WI38 (cell line): Measurements from ENCODE around the gene PAQR8.

ENCODE experiments used
- H3K4me3 ChIP-seq: 2 replicates; pipeline ENCODE4 v1.5.1; 2011; ENCODE audit warnings: low read depth, mild to moderate bottlenecking, control low read depth, low read length
- CTCF ChIP-seq: IDR thresholded peaks from 2 replicates; pipeline ENCODE4 v1.5.1; 2012; ENCODE audit warnings: low read depth, mild to moderate bottlenecking, control low read depth, low read length

PAQR8 gene

GRCh38 chr6:52368002-52368401 is 6.1 kb downstream of the PAQR8 start:
- no peak for TF ChIP-seq CTCF

GRCh38 chr6:52369234-52369633 is 7.3 kb downstream of the PAQR8 start:
- TF ChIP-seq CTCF, result no peak

More at GRCh38 chr6:52368002-52368401, 6.1 kb downstream of the PAQR8 start:
- no peak overlapping the region for H3K4me3 ChIP-seq

GRCh38 chr6:52371656-52372191 is 9.8 kb downstream of the PAQR8 start:
- no peak for TF ChIP-seq CTCF
- no peak overlapping the region for H3K4me3 ChIP-seq

More at GRCh38 chr6:52369234-52369633, 7.3 kb downstream of the PAQR8 start:
- H3K4me3 ChIP-seq, result no peak overlapping the region

GRCh38 chr6:52373151-52373690 is 11.3 kb downstream of the PAQR8 start:
- no peak overlapping the region for H3K4me3 ChIP-seq
- no peak for TF ChIP-seq CTCF

DNA sequence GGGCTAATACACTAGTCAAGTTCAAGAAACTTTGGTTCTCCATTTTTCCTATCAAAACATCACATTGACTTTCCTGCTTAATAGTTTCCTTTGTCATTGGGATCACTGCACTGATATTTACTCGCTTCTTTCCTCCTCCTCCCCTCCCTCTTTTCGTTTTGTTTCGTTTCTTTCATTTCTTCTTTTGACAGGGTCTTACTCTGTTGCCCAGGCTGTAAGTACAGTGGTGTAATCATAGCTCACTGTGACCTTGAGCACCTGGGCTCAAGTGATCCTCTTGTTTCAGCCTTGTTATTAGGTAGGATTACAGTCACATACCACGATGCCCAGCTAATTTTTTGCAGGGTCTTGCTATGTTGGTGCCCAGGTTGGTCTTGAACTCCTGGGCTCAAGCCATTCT is 12.3 kb downstream of the PAQR8 start:
- TF ChIP-seq CTCF, result no peak
- no peak overlapping the region for H3K4me3 ChIP-seq

GRCh38 chr6:52375780-52376556 is 14.0 kb downstream of the PAQR8 start:
- H3K4me3 ChIP-seq, result no peak overlapping the region
- TF ChIP-seq CTCF, result no peak

DNA sequence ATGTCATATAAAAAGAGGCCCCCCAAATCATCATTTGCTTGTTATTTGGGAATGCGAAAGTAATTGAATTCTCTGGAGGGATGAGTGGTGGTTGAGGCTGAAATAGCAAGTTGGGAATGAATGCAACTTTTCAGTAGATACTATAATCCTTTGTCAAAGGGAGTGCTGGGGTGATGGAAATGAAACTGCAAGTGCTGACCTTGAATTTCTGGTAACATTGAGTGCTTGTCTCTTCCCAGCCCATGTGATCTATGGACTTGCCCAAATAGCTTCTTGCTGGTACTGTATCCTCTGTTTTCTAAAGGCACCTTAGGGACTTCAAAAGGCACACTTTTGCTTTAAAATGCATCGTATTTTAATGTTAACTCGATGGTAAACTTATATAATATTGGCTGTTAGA is 14.8 kb downstream of the PAQR8 start:
- no peak overlapping the region for H3K4me3 ChIP-seq
- no peak for TF ChIP-seq CTCF
